Measurements from ENCODE around the gene RABGAP1.

Gene RABGAP1

GRCh38 chr9:123083680-123084079, 142.9 kb downstream of the RABGAP1 start:
- no peak for DNase-seq

GRCh38 chr9:123084256-123084655, 143.4 kb downstream of the RABGAP1 start:
- DNase-seq: no peak

- DNase-seq: no peak
Observed at GRCh38 chr9:123085916-123086315, 145.1 kb downstream of the RABGAP1 start.

GRCh38 chr9:123087359-123087888, 146.6 kb downstream of the RABGAP1 start:
- no peak for DNase-seq

- DNase-seq: no peak
Observed at GRCh38 chr9:123089040-123089439, 148.2 kb downstream of the RABGAP1 start.

- DNase-seq: no peak
Observed at GRCh38 chr9:123089790-123090189, 149.0 kb downstream of the RABGAP1 start.

GRCh38 chr9:123090198-123090896, 149.5 kb downstream of the RABGAP1 start:
- no peak for DNase-seq

GRCh38 chr9:123090956-123091355, 150.1 kb downstream of the RABGAP1 start:
- DNase-seq: no peak

- no peak for DNase-seq
Observed at GRCh38 chr9:123091459-123091858, 150.6 kb downstream of the RABGAP1 start.

- DNase-seq: no peak
Observed at GRCh38 chr9:123093141-123093540, 152.3 kb downstream of the RABGAP1 start.

GRCh38 chr9:123096987-123097386, 156.2 kb downstream of the RABGAP1 start:
- DNase-seq: no peak

GRCh38 chr9:123097430-123098095, 156.7 kb downstream of the RABGAP1 start:
- no peak for DNase-seq

- DNase-seq: no peak
Observed at GRCh38 chr9:123098096-123098459, 157.3 kb downstream of the RABGAP1 start.

GRCh38 chr9:123099042-123099441, 158.2 kb downstream of the RABGAP1 start:
- DNase-seq: no peak

GRCh38 chr9:123099548-123099947, 158.7 kb downstream of the RABGAP1 start:
- DNase-seq: no peak

GRCh38 chr9:123102375-123103113, 161.7 kb downstream of the RABGAP1 start:
- DNase-seq: no peak

GRCh38 chr9:123104807-123105206, 164.0 kb downstream of the RABGAP1 start:
- no peak for DNase-seq

- DNase-seq: no peak
Observed at GRCh38 chr9:123105490-123105889, 164.7 kb downstream of the RABGAP1 start.

GRCh38 chr9:123107639-123108285, 166.9 kb downstream of the RABGAP1 start:
- no peak for DNase-seq

GRCh38 chr9:123108976-123109375, 168.2 kb downstream of the RABGAP1 start:
- DNase-seq: no peak

GRCh38 chr9:123109540-123110279, 168.9 kb downstream of the RABGAP1 start:
- no peak for DNase-seq

GRCh38 chr9:123111427-123112014, 170.7 kb downstream of the RABGAP1 start:
- no peak for DNase-seq

Measured in right kidney (tissue), 1 donor.